Thyroid gland (tissue), 4 donors: ENCODE data around the gene LRMDA.

Source experiments
- POLR2A ChIP-seq, 2 donors: fragments of 450-650 bp; IDR thresholded peaks; one replicate each; pipeline ENCODE4 v1.6.1; 2017; ENCODE audit warnings: antibody characterized with exemption in 2 of 2, mild to moderate bottlenecking in 2 of 2, moderate library complexity in 1 of 2
- TF ChIP-seq, protein P1 (sequence below), 6 experiments: fragments of 200-600 bp in 3 of 6; fragments of 450-650 bp in 3 of 6; sonication (generic) in 3 of 6; IDR thresholded peaks; one replicate each; pipeline ENCODE4 v1.5.1; 2016 to 2019; ENCODE audit warnings: antibody characterized with exemption in 6 of 6, mild to moderate bottlenecking in 2 of 6, inconsistent platforms in 1 of 6, moderate library complexity in 1 of 6

GRCh38 chr10:75502838-75503237 lies 71.4 kb downstream of the LRMDA start:
- TF ChIP-seq, protein P1, sequence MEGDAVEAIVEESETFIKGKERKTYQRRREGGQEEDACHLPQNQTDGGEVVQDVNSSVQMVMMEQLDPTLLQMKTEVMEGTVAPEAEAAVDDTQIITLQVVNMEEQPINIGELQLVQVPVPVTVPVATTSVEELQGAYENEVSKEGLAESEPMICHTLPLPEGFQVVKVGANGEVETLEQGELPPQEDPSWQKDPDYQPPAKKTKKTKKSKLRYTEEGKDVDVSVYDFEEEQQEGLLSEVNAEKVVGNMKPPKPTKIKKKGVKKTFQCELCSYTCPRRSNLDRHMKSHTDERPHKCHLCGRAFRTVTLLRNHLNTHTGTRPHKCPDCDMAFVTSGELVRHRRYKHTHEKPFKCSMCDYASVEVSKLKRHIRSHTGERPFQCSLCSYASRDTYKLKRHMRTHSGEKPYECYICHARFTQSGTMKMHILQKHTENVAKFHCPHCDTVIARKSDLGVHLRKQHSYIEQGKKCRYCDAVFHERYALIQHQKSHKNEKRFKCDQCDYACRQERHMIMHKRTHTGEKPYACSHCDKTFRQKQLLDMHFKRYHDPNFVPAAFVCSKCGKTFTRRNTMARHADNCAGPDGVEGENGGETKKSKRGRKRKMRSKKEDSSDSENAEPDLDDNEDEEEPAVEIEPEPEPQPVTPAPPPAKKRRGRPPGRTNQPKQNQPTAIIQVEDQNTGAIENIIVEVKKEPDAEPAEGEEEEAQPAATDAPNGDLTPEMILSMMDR (IDR thresholded peaks at IDR 0.05), result no peak
- no peak for TF ChIP-seq POLR2A (IDR thresholded peaks at IDR 0.05)
